Adrenal gland (tissue), 5 donors: Measurements from ENCODE around the gene LTO1.

Experiments used
- CTCF ChIP-seq, 6 experiments: fragments of 450-650 bp in 4 of 6; fragments of 200-600 bp in 2 of 6; sonication (generic) in 1 of 6; IDR thresholded peaks; 1 replicate in 5 of 6; 2 replicates in 1 of 6; pipeline versions ENCODE4 v1.5.1 to v1.8.0; 2016 to 2021; ENCODE audit warnings: antibody characterized with exemption in 6 of 6, mild to moderate bottlenecking in 2 of 6, moderate library complexity in 1 of 6
- POLR2A ChIP-seq, 2 donors: fragments of 450-650 bp; IDR thresholded peaks; one replicate each; pipeline ENCODE4 v1.6.1; 2017; ENCODE audit warnings: antibody characterized with exemption in 2 of 2, mild to moderate bottlenecking in 2 of 2, moderate library complexity in 1 of 2
- donor health status: DM: no; HTN: no; CAD: no.

GRCh38 chr11:69664103-69664775 lies 10.9 kb downstream of the LTO1 start:
- TF ChIP-seq CTCF (IDR thresholded peaks at IDR 0.05) (no peak), POLR2A (IDR thresholded peaks at IDR 0.05) (no peak)
